IMR-90 (cell line): ENCODE results near the gene OR7G2. TPM values are rescaled to one million over a fixed set of nuclear protein-coding genes. Genes with fewer than 3 reads are reported as not detected.

ENCODE experiments used
- ATAC-seq: fragments of 200-7000 bp; cut with Tn5 transposase; 2 replicates; pipeline ENCODE4 v1.9.1; 2020; ENCODE audit warnings: low read depth, mild to moderate bottlenecking, moderate library complexity
- BruUV-seq: library from RNA; stranded (reverse); fragments of 400-500 nt; replicated peaks from 2 replicates; lab custom pipeline; 2021; lab: Mats Ljungman, UMichigan
- CTCF ChIA-PET: fragments of 300-600 bp; formaldehyde crosslinking; extraction: SDS; loops from one replicate; lab custom pipeline; 2021; ENCODE audit warnings: antibody characterized with exemption; lab: Yijun Ruan, JAX
- POLR2A ChIA-PET: fragments of 300-600 bp; sonication (Branson Sonifier 250); formaldehyde crosslinking; loops from one replicate; lab custom pipeline; 2022; ENCODE audit warnings: antibody characterized with exemption; ENCODE audit not compliant: unreplicated experiment; lab: Charles Lee
- DNase-seq: peaks from one replicate; pipeline ENCODE4 v3.0.0; 2013
- H2AFZ ChIP-seq: replicated peaks from 2 replicates; pipeline ENCODE3; 2013; ENCODE audit warnings: low read length, mild to moderate bottlenecking; ENCODE audit not compliant: poor library complexity
- H2AK5ac ChIP-seq: 2 replicates; pipeline ENCODE4 v1.6.1; 2013; ENCODE audit warnings: low read depth, low read length, inconsistent platforms
- H2AK9ac ChIP-seq: replicated peaks from 2 replicates; pipeline ENCODE3; 2013; ENCODE audit warnings: mild to moderate bottlenecking, low read depth, low read length, moderate library complexity; ENCODE audit not compliant: poor library complexity
- H2BK120ac ChIP-seq: 2 replicates; pipeline ENCODE4 v1.6.1; 2013; ENCODE audit warnings: low read depth, low read length, inconsistent platforms
- H2BK15ac ChIP-seq: 3 replicates; pipeline ENCODE4 v1.6.1; 2013; ENCODE audit warnings: low read depth, low read length, inconsistent platforms
- H2BK20ac ChIP-seq: 2 replicates; pipeline ENCODE4 v1.6.1; 2013; ENCODE audit warnings: low read depth, mild to moderate bottlenecking, inconsistent platforms, low read length, moderate library complexity
- H2BK5ac ChIP-seq: 2 replicates; pipeline ENCODE4 v1.6.1; 2013; ENCODE audit warnings: mild to moderate bottlenecking, low read depth, low read length, inconsistent platforms; ENCODE audit not compliant: poor library complexity, severe bottlenecking
- H3K14ac ChIP-seq: replicated peaks from 2 replicates; pipeline ENCODE4 v1.6.1; 2013; ENCODE audit warnings: low read depth, low read length, inconsistent platforms
- H3K18ac ChIP-seq: 2 replicates; pipeline ENCODE4 v1.6.1; 2013; ENCODE audit warnings: low read depth, low read length, control low read depth
- H3K23ac ChIP-seq: 2 replicates; pipeline ENCODE4 v1.6.1; 2013; ENCODE audit warnings: low read depth, low read length, inconsistent platforms
- H3K27ac ChIP-seq: 2 replicates; pipeline ENCODE4 v1.5.1; 2013; ENCODE audit warnings: mild to moderate bottlenecking, control low read depth, low read length; ENCODE audit not compliant: insufficient read depth
- H3K27me3 ChIP-seq: 2 replicates; pipeline ENCODE4 v1.6.1; 2013; ENCODE audit warnings: low read length; ENCODE audit not compliant: control insufficient read depth, insufficient read depth
- H3K36me3 ChIP-seq: 2 replicates; pipeline ENCODE4 v1.6.1; 2013; ENCODE audit warnings: low read length, mixed read lengths; ENCODE audit not compliant: control insufficient read depth, insufficient read depth
- H3K4ac ChIP-seq: 2 replicates; pipeline ENCODE4 v1.6.1; 2013; ENCODE audit warnings: low read depth, low read length, inconsistent platforms
- H3K4me1 ChIP-seq: 2 replicates; pipeline ENCODE4 v1.6.1; 2013; ENCODE audit warnings: low read length, mixed read lengths; ENCODE audit not compliant: control insufficient read depth, insufficient read depth
- H3K4me2 ChIP-seq: 2 replicates; pipeline ENCODE4 v1.6.1; 2013; ENCODE audit warnings: low read depth, mild to moderate bottlenecking, control low read depth, low read length, moderate library complexity
- H3K4me3 ChIP-seq: 2 replicates; pipeline ENCODE4 v1.5.1; 2013; ENCODE audit warnings: low read depth, mild to moderate bottlenecking, control low read depth, low read length, moderate library complexity; ENCODE audit not compliant: insufficient read depth
- H3K56ac ChIP-seq: 2 replicates; pipeline ENCODE4 v1.6.1; 2013; ENCODE audit warnings: low read length, inconsistent platforms; ENCODE audit not compliant: insufficient read depth; ENCODE audit errors: extremely low read depth
- H3K79me1 ChIP-seq, 2 experiments: 2 replicates each; pipeline ENCODE4 v1.6.1; 2013; ENCODE audit warnings: low read length in 2 of 2, inconsistent platforms in 1 of 2, low read depth in 1 of 2
- H3K9ac ChIP-seq: 2 replicates; pipeline ENCODE4 v1.6.1; 2013; ENCODE audit warnings: low read depth, low read length, control low read depth
- H3K9me1 ChIP-seq: 2 replicates; pipeline ENCODE4 v1.6.1; 2013; ENCODE audit warnings: low read length, inconsistent platforms; ENCODE audit not compliant: insufficient read depth
- H3K9me3 ChIP-seq: 2 replicates; pipeline ENCODE4 v1.6.1; 2013; ENCODE audit warnings: low read length; ENCODE audit not compliant: control insufficient read depth, insufficient read depth
- H4K20me1 ChIP-seq: 2 replicates; pipeline ENCODE4 v1.6.1; 2013; ENCODE audit warnings: low read length, inconsistent platforms; ENCODE audit not compliant: insufficient read depth
- H4K5ac ChIP-seq: 2 replicates; pipeline ENCODE4 v1.6.1; 2013; ENCODE audit warnings: mild to moderate bottlenecking, low read depth, low read length, control low read depth
- H4K8ac ChIP-seq, 2 experiments: 2 replicates each; pipeline ENCODE4 v1.6.1; 2013; ENCODE audit warnings: low read depth in 2 of 2, low read length in 2 of 2, control low read depth in 1 of 2, inconsistent platforms in 1 of 2
- H4K91ac ChIP-seq: 2 replicates; pipeline ENCODE4 v1.6.1; 2013; ENCODE audit warnings: low read depth, low read length, inconsistent platforms; ENCODE audit not compliant: insufficient read depth
- BHLHE40 ChIP-seq: fragments of 150-350 bp; IDR thresholded peaks from 2 replicates; pipeline ENCODE4 v1.6.1; 2016; ENCODE audit warnings: mild to moderate bottlenecking, low read depth, low read length
- CEBPB ChIP-seq: IDR thresholded peaks from 2 replicates; pipeline ENCODE4 v1.6.1; 2012; ENCODE audit warnings: low read depth, low read length, improper control_type of control experiment
- CHD1 ChIP-seq: IDR thresholded peaks from 2 replicates; pipeline ENCODE4 v1.6.1; 2012; ENCODE audit warnings: low read depth, low read length, improper control_type of control experiment
- FOS ChIP-seq: fragments of 150-350 bp; IDR thresholded peaks from 2 replicates; pipeline ENCODE4 v1.6.1; 2016; ENCODE audit warnings: low read depth, low read length
- MAFK ChIP-seq: IDR thresholded peaks from 2 replicates; pipeline ENCODE4 v1.6.1; 2012; ENCODE audit warnings: low read depth, low read length, improper control_type of control experiment
- MXI1 ChIP-seq: IDR thresholded peaks from 2 replicates; pipeline ENCODE4 v1.6.1; 2012; ENCODE audit warnings: low read depth, mild to moderate bottlenecking, low read length, moderate library complexity, borderline replicate concordance
- NFE2L2 ChIP-seq: fragments of 150-350 bp; IDR thresholded peaks from 2 replicates; pipeline ENCODE4 v1.6.1; 2016; ENCODE audit warnings: low read depth, mild to moderate bottlenecking, low read length
- RAD21 ChIP-seq: IDR thresholded peaks from 2 replicates; pipeline ENCODE4 v1.6.1; 2012; ENCODE audit warnings: low read length, improper control_type of control experiment
- RCOR1 ChIP-seq: IDR thresholded peaks from 2 replicates; pipeline ENCODE4 v1.6.1; 2012; ENCODE audit warnings: mild to moderate bottlenecking, low read length, improper control_type of control experiment; ENCODE audit not compliant: insufficient replicate concordance
- RFX5 ChIP-seq: IDR thresholded peaks from 2 replicates; pipeline ENCODE4 v1.8.0; 2012; ENCODE audit warnings: low read depth, mild to moderate bottlenecking, low read length, moderate library complexity
- WGBS, 2 experiments: methylation state at CpG; one replicate each; pipeline versions ENCODE4 v1.1.5 to v1.1.7; 2013; ENCODE audit warnings: missing lambda C conversion rate in 2 of 2; ENCODE audit not compliant: insufficient read length in 1 of 2; ENCODE audit errors: extremely low coverage in 2 of 2; 5-methylcytosine and 5-hydroxymethylcytosine counted together
- dilution Hi-C: fragments of 300-500 bp; cut with HindIII; formaldehyde crosslinking; loops from one replicate; pipeline ENCODE4 v1.14.3; 2018; ENCODE audit warnings: low sequenced_read_pairs; ENCODE audit not compliant: unreplicated experiment
- in situ Hi-C: fragments of 300-500 bp; cut with MboI; formaldehyde crosslinking; loops from 3 replicates; pipeline ENCODE4 v1.14.3; 2019; ENCODE audit warnings: low sequenced_read_pairs, inconsistent platforms, mixed read lengths
- intact Hi-C: fragments of 100-400 bp; cut with micrococcal nuclease; formaldehyde crosslinking; loops from 2 replicates; pipeline ENCODE4 v1.10.0; 2022
- polyA plus RNA-seq, 3 experiments: library from polyadenylated mRNA; depleted of rRNA; stranded (reverse); fragments of >200 nt; gene quantifications; 2 replicates each; pipeline ENCODE4 v1.2.3, GENCODE V29; 2012; ENCODE audit warnings: low replicate concordance in 1 of 3
- total RNA-seq: library from RNA; depleted of rRNA; stranded (reverse); fragments of >200 nt; gene quantifications from 2 replicates; pipeline ENCODE4 v1.2.3, GENCODE V29; 2012
- TF ChIP-seq, protein P1 (sequence below): fragments of 150-350 bp; IDR thresholded peaks from 2 replicates; pipeline ENCODE4 v1.6.1; 2016; ENCODE audit warnings: low read depth, mild to moderate bottlenecking, low read length, moderate library complexity, borderline replicate concordance
- TF ChIP-seq, protein P2 (sequence below): fragments of 150-350 bp; IDR thresholded peaks from 2 replicates; pipeline ENCODE4 v1.6.1; 2017; ENCODE audit warnings: mild to moderate bottlenecking, antibody characterized with exemption, low read length, low read depth
- TF ChIP-seq, protein P3 (sequence below): conservative IDR thresholded peaks from 2 replicates; pipeline ENCODE4 v1.5.1; 2012; ENCODE audit warnings: mild to moderate bottlenecking, low read depth, low read length, improper control_type of control experiment

The OR7G2 gene
- total and polyA plus RNA-seq, 2 of the 4 experiments (the other 2 are of a cell fraction), result not detected

DNA sequence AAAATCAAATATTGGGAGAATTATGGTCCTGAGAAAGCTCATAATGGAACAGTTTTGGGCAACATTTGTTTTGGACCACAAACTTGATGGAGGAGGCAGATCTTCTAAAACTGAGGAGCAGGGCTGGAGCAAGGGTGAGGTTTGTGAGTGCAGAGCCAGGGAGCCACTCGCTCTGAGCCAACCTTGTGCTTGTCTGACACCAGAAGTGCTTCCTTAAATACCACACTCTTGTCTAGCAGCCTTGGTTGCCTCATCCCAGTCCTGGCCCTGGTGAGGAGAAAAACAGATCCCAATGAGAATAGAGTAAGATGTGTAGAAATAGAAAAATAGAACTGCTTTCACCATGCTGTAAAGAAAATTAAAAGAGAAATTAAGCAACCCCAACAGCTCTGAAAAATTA is 39.6 kb upstream of the OR7G2 start:
- H3K79me1 ChIP-seq, result peaks cover 12 to 13% of the 10 kb centered on the region in 2 experiments
- no peak overlapping the region for H2BK5ac ChIP-seq
- no peak overlapping the region for H3K23ac ChIP-seq
- no TSS peak for BruUV-seq
- peaks cover 39% of the 10 kb centered on the region for H3K9me3 ChIP-seq
- no peaks in the 10 kb centered on the region for H3K9me1 ChIP-seq
- CTCF ChIA-PET, result no interaction called here
- no peaks in the 10 kb centered on the region for H3K27me3 ChIP-seq
- no peak overlapping the region for H2BK20ac ChIP-seq
- H3K18ac ChIP-seq, result no peak overlapping the region
- in situ Hi-C loops, result loop anchor here (25.0 kb wide), 1 partner anchor 915 kb away; no protein-coding TSS in a partner anchor
- H3K56ac ChIP-seq, result no peak overlapping the region
- no peak overlapping the region for H2AK9ac ChIP-seq
- no peak overlapping the region for H2BK15ac ChIP-seq
- TF ChIP-seq CHD1 (no peak), RCOR1 (no peak), MXI1 (no peak), RFX5 (no peak), RAD21 (no peak), NFE2L2 (no peak), MAFK (no peak), CEBPB (no peak), BHLHE40 (no peak), FOS (no peak)
- TF ChIP-seq, protein P1, sequence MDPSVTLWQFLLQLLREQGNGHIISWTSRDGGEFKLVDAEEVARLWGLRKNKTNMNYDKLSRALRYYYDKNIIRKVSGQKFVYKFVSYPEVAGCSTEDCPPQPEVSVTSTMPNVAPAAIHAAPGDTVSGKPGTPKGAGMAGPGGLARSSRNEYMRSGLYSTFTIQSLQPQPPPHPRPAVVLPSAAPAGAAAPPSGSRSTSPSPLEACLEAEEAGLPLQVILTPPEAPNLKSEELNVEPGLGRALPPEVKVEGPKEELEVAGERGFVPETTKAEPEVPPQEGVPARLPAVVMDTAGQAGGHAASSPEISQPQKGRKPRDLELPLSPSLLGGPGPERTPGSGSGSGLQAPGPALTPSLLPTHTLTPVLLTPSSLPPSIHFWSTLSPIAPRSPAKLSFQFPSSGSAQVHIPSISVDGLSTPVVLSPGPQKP, result no peak
- TF ChIP-seq, protein P2, sequence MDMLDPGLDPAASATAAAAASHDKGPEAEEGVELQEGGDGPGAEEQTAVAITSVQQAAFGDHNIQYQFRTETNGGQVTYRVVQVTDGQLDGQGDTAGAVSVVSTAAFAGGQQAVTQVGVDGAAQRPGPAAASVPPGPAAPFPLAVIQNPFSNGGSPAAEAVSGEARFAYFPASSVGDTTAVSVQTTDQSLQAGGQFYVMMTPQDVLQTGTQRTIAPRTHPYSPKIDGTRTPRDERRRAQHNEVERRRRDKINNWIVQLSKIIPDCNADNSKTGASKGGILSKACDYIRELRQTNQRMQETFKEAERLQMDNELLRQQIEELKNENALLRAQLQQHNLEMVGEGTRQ, result no peak
- TF ChIP-seq, protein P3, sequence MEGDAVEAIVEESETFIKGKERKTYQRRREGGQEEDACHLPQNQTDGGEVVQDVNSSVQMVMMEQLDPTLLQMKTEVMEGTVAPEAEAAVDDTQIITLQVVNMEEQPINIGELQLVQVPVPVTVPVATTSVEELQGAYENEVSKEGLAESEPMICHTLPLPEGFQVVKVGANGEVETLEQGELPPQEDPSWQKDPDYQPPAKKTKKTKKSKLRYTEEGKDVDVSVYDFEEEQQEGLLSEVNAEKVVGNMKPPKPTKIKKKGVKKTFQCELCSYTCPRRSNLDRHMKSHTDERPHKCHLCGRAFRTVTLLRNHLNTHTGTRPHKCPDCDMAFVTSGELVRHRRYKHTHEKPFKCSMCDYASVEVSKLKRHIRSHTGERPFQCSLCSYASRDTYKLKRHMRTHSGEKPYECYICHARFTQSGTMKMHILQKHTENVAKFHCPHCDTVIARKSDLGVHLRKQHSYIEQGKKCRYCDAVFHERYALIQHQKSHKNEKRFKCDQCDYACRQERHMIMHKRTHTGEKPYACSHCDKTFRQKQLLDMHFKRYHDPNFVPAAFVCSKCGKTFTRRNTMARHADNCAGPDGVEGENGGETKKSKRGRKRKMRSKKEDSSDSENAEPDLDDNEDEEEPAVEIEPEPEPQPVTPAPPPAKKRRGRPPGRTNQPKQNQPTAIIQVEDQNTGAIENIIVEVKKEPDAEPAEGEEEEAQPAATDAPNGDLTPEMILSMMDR, result no peak
- no peak overlapping the region for H4K5ac ChIP-seq
- no peak overlapping the region for H3K4me3 ChIP-seq
- no peak overlapping the region for H2AFZ ChIP-seq
- peaks cover 22% of the 10 kb centered on the region for H3K36me3 ChIP-seq
- H3K4me2 ChIP-seq, result no peak overlapping the region
- H4K91ac ChIP-seq, result no peak overlapping the region
- peaks cover 21% of the 10 kb centered on the region for H4K20me1 ChIP-seq
- no peak overlapping the region for H3K14ac ChIP-seq
- dilution Hi-C loops, result no loop called here
- H3K4ac ChIP-seq, result no peak overlapping the region
- no peaks in the 10 kb centered on the region for H3K4me1 ChIP-seq
- no peak overlapping the region for H3K27ac ChIP-seq
- H2AK5ac ChIP-seq, result no peak overlapping the region
- H3K9ac ChIP-seq, result no peak overlapping the region
- H2BK120ac ChIP-seq, result no peak overlapping the region
- ATAC-seq, result no peak
- no peak for DNase-seq
- POLR2A ChIA-PET, result interaction anchor here (0.6 kb wide), 1 partner anchor 825 kb away, joined by 3 read pairs; the partner anchor contains the start of gene RPS28
- no CpG with 5 or more reads among the region's 1 CpG for WGBS, 2 experiments
- intact Hi-C loops, result no loop called here
- no peak overlapping the region for H4K8ac ChIP-seq
